Neural progenitor cell (in vitro differentiated cells): ENCODE results near the gene PIAS2. TPM values are rescaled to one million over a fixed set of nuclear protein-coding genes. Genes with fewer than 3 reads are reported as not detected.

Experiments used
- DNase-seq: peaks from one replicate; pipeline ENCODE4 v3.0.0-alpha.2; 2016; ENCODE audit warnings: low spot score
- H2AFZ ChIP-seq: fragments of 200-600 bp; sonication (generic); replicated peaks from 2 replicates; pipeline ENCODE4 v1.6.1; 2016; ENCODE audit warnings: antibody characterized with exemption
- H3F3A ChIP-seq: fragments of 200-600 bp; sonication (generic); 2 replicates; pipeline ENCODE4 v1.6.1; 2016; ENCODE audit warnings: antibody characterized with exemption, low read depth
- H3K27ac ChIP-seq: fragments of 200-600 bp; sonication (generic); 2 replicates; pipeline ENCODE4 v1.5.1; 2016; ENCODE audit warnings: mild to moderate bottlenecking
- H3K27me3 ChIP-seq: fragments of 200-600 bp; sonication (generic); 2 replicates; pipeline ENCODE4 v1.6.1; 2016; ENCODE audit warnings: mild to moderate bottlenecking, moderate library complexity
- H3K36me3 ChIP-seq: fragments of 200-600 bp; sonication (generic); 2 replicates; pipeline ENCODE4 v1.5.1; 2016
- H3K4me1 ChIP-seq: fragments of 200-600 bp; sonication (generic); 2 replicates; pipeline ENCODE4 v1.6.1; 2016; ENCODE audit warnings: mixed run types
- H3K4me2 ChIP-seq: fragments of 200-600 bp; sonication (generic); 2 replicates; pipeline ENCODE4 v1.6.1; 2016
- H3K4me3 ChIP-seq: fragments of 200-600 bp; sonication (generic); 2 replicates; pipeline ENCODE4 v1.5.1; 2016
- H3K79me2 ChIP-seq: fragments of 200-600 bp; sonication (generic); 2 replicates; pipeline ENCODE4 v1.6.1; 2016; ENCODE audit warnings: low read depth
- H3K9ac ChIP-seq: fragments of 200-600 bp; sonication (generic); 2 replicates; pipeline ENCODE4 v1.6.1; 2016
- H3K9me3 ChIP-seq: fragments of 200-600 bp; sonication (generic); 2 replicates; pipeline ENCODE4 v1.5.1; 2016; ENCODE audit warnings: low read depth
- H4K20me1 ChIP-seq: fragments of 200-600 bp; sonication (generic); 2 replicates; pipeline ENCODE4 v1.6.1; 2016; ENCODE audit warnings: low read depth
- H3K27ac Mint-ChIP-seq: 3 replicates; pipeline ENCODE4 v1.8.0; 2021; ENCODE audit warnings: mixed read lengths
- H3K27me3 Mint-ChIP-seq: 2 replicates; pipeline ENCODE4 v1.8.0; 2022; ENCODE audit warnings: low read depth, mild to moderate bottlenecking, inconsistent platforms, moderate library complexity, mixed read lengths; ENCODE audit not compliant: insufficient read depth
- H3K36me3 Mint-ChIP-seq: 3 replicates; pipeline ENCODE4 v1.8.0; 2021; ENCODE audit warnings: mixed read lengths
- H3K4me1 Mint-ChIP-seq: 3 replicates; pipeline ENCODE4 v1.8.0; 2021; ENCODE audit warnings: mixed read lengths
- H3K4me3 Mint-ChIP-seq: 3 replicates; pipeline ENCODE4 v1.8.0; 2021; ENCODE audit warnings: mild to moderate bottlenecking, moderate library complexity, mixed read lengths
- H3K9me3 Mint-ChIP-seq: 3 replicates; pipeline ENCODE4 v1.8.0; 2020; ENCODE audit warnings: mixed read lengths
- CTCF ChIP-seq: fragments of 200-600 bp; sonication (generic); IDR thresholded peaks from 2 replicates; pipeline ENCODE4 v1.5.1; 2017; ENCODE audit warnings: antibody characterized with exemption, mild to moderate bottlenecking
- EZH2 ChIP-seq: fragments of 200-600 bp; sonication (generic); IDR thresholded peaks from 2 replicates; pipeline ENCODE4 v1.6.1; 2017; ENCODE audit warnings: antibody characterized with exemption, mild to moderate bottlenecking, moderate library complexity
- EZH2phosphoT487 ChIP-seq: fragments of 200-600 bp; sonication (generic); IDR thresholded peaks from 2 replicates; pipeline ENCODE4 v1.6.1; 2017; ENCODE audit warnings: antibody characterized with exemption
- total RNA-seq: library from RNA; depleted of rRNA; stranded (reverse); fragments of >200 nt; gene quantifications from 2 replicates; pipeline ENCODE4 v1.2.3, GENCODE V29; 2015; ENCODE audit warnings: low replicate concordance

PIAS2 gene
- total RNA-seq, 1 donor from 2014 or later: 39.4 TPM

GRCh38 chr18:46946656-46947282, 29.5 kb upstream of the PIAS2 start:
- DNase-seq: peak; percentile 97
- Histone ChIP-seq H3K4me3 (peak overlapping the region; percentile 79), H3K79me2 (no peaks in the 10 kb centered on the region), H2AFZ (peak overlapping the region; percentile 98), H3K27ac (no peak overlapping the region), H3F3A (peaks cover 5% of the 10 kb centered on the region), H4K20me1 (no peaks in the 10 kb centered on the region), H3K27me3 (no peaks in the 10 kb centered on the region), H3K9me3 (no peaks in the 10 kb centered on the region), H3K36me3 (no peaks in the 10 kb centered on the region), H3K4me2 (peak overlapping the region; percentile 81), H3K4me1 (peaks cover 3% of the 10 kb centered on the region), H3K9ac (no peak overlapping the region)
- H3K27ac Mint-ChIP-seq: no peak overlapping the region
- H3K4me3 Mint-ChIP-seq: no peak overlapping the region
- no peaks in the 10 kb centered on the region for H3K9me3 Mint-ChIP-seq
- H3K36me3 Mint-ChIP-seq: no peaks in the 10 kb centered on the region
- TF ChIP-seq EZH2: no peak
- TF ChIP-seq CTCF: no peak
- TF ChIP-seq EZH2phosphoT487: no peak
- peaks cover 2% of the 10 kb centered on the region for H3K27me3 Mint-ChIP-seq
- no peaks in the 10 kb centered on the region for H3K4me1 Mint-ChIP-seq

GRCh38 chr18:46942646-46943045, 25.3 kb upstream of the PIAS2 start:
- H2AFZ ChIP-seq: no peak overlapping the region
- H3K9me3 ChIP-seq: no peaks in the 10 kb centered on the region
- peaks cover 5% of the 10 kb centered on the region for H3F3A ChIP-seq
- Mint-ChIP-seq H3K27ac (no peak overlapping the region), H3K36me3 (no peaks in the 10 kb centered on the region), H3K27me3 (no peaks in the 10 kb centered on the region), H3K9me3 (no peaks in the 10 kb centered on the region), H3K4me1 (peaks cover 3% of the 10 kb centered on the region), H3K4me3 (no peak overlapping the region)
- DNase-seq: no peak
- no peaks in the 10 kb centered on the region for H3K36me3 ChIP-seq
- no peak overlapping the region for H3K4me2 ChIP-seq
- H3K27me3 ChIP-seq: no peaks in the 10 kb centered on the region
- no peak overlapping the region for H3K4me3 ChIP-seq
- TF ChIP-seq CTCF (no peak), EZH2 (no peak), EZH2phosphoT487 (no peak)
- H3K79me2 ChIP-seq: no peaks in the 10 kb centered on the region
- peaks cover 3% of the 10 kb centered on the region for H3K4me1 ChIP-seq
- no peak overlapping the region for H3K9ac ChIP-seq
- H4K20me1 ChIP-seq: no peaks in the 10 kb centered on the region
- no peak overlapping the region for H3K27ac ChIP-seq

- H3K36me3 ChIP-seq: no peaks in the 10 kb centered on the region
- Mint-ChIP-seq H3K9me3 (no peaks in the 10 kb centered on the region), H3K4me3 (no peak overlapping the region), H3K36me3 (no peaks in the 10 kb centered on the region), H3K27ac (no peak overlapping the region), H3K27me3 (no peaks in the 10 kb centered on the region), H3K4me1 (peaks cover 3% of the 10 kb centered on the region)
- H3K79me2 ChIP-seq: no peaks in the 10 kb centered on the region
- no peak for TF ChIP-seq EZH2phosphoT487
- no peak for TF ChIP-seq EZH2
- TF ChIP-seq CTCF: no peak
- no peak overlapping the region for H3K9ac ChIP-seq
- no peak overlapping the region for H3K4me3 ChIP-seq
- no peaks in the 10 kb centered on the region for H3K27me3 ChIP-seq
- no peak for DNase-seq
- no peaks in the 10 kb centered on the region for H3K4me1 ChIP-seq
- no peak overlapping the region for H3K4me2 ChIP-seq
- H3F3A ChIP-seq: no peaks in the 10 kb centered on the region
- no peaks in the 10 kb centered on the region for H3K9me3 ChIP-seq
- no peak overlapping the region for H2AFZ ChIP-seq
- H4K20me1 ChIP-seq: no peaks in the 10 kb centered on the region
- H3K27ac ChIP-seq: no peak overlapping the region
Observed at GRCh38 chr18:46939998-46940571, 22.8 kb upstream of the PIAS2 start.
